SK-N-SH (cell line): ENCODE results near the gene SLC35F1. TPM values are rescaled to one million over a fixed set of nuclear protein-coding genes. Genes with fewer than 3 reads are reported as not detected.

Experiments
- CTCF ChIA-PET: fragments of 300-600, 350-600 bp; formaldehyde crosslinking; extraction: SDS; loops from one replicate; lab custom pipeline; 2021; lab: Yijun Ruan, JAX
- POLR2A ChIA-PET: fragments of 350-600 bp; sonication (Branson Sonifier 250); formaldehyde crosslinking; extraction: SDS; loops from one replicate; lab custom pipeline; 2020; ENCODE audit warnings: antibody characterized with exemption, inconsistent platforms; lab: Yijun Ruan, JAX
- DNase-seq: peaks from one replicate; pipeline ENCODE4 v3.0.0; 2012
- H2AFZ ChIP-seq: fragments of 200-600 bp; sonication (generic); 2 replicates; pipeline ENCODE4 v1.8.1; 2016; ENCODE audit warnings: antibody characterized with exemption, mild to moderate bottlenecking, low read depth
- H3F3A ChIP-seq: fragments of 200-600 bp; sonication (generic); replicated peaks from 2 replicates; pipeline ENCODE3; 2016; ENCODE audit warnings: antibody characterized with exemption, mild to moderate bottlenecking; ENCODE audit not compliant: insufficient read depth
- H3K27ac ChIP-seq, 2 experiments: fragments of 200-500 bp in 1 of 2; fragments of 200-600 bp in 1 of 2; sonication (Bioruptor generic) in 1 of 2; sonication (generic), shearing (Covaris generic) in 1 of 2; 2 replicates each; pipeline versions ENCODE4 v1.5.1 to v1.6.1; 2014 to 2016; ENCODE audit warnings: low read depth in 2 of 2, inconsistent platforms in 1 of 2, low read length in 1 of 2, mild to moderate bottlenecking in 1 of 2, mixed read lengths in 1 of 2
- H3K27me3 ChIP-seq: fragments of 200-600 bp; sonication (generic), shearing (Covaris generic); 2 replicates; pipeline ENCODE4 v1.6.1; 2016; ENCODE audit warnings: mixed run types; ENCODE audit not compliant: insufficient read depth
- H3K36me3 ChIP-seq, 2 experiments: fragments of 200-500 bp in 1 of 2; fragments of 200-600 bp in 1 of 2; sonication (Bioruptor generic) in 1 of 2; sonication (generic) in 1 of 2; replicated peaks in 1 of 2; 2 replicates each; pipeline versions ENCODE3 to v1.5.1; 2014 to 2016; ENCODE audit warnings: low read length in 1 of 2, mild to moderate bottlenecking in 1 of 2; ENCODE audit not compliant: insufficient read depth in 2 of 2, control insufficient read depth in 1 of 2
- H3K4me1 ChIP-seq, 2 experiments: fragments of 200-500 bp in 1 of 2; fragments of 200-600 bp in 1 of 2; sonication (Bioruptor generic) in 1 of 2; sonication (generic), shearing (Covaris generic) in 1 of 2; 2 replicates each; pipeline versions ENCODE4 v1.5.1 to v1.6.1; 2014 to 2016; ENCODE audit warnings: low read depth in 1 of 2, low read length in 1 of 2, mixed run types in 1 of 2; ENCODE audit not compliant: insufficient read depth in 2 of 2, control insufficient read depth in 1 of 2
- H3K4me2 ChIP-seq: fragments of 200-600 bp; sonication (generic), shearing (Covaris generic); 2 replicates; pipeline ENCODE4 v1.6.1; 2017; ENCODE audit warnings: mixed run types
- H3K4me3 ChIP-seq, 2 experiments: fragments of 200-500 bp in 1 of 2; fragments of 200-600 bp in 1 of 2; sonication (Bioruptor generic) in 1 of 2; sonication (generic), shearing (Covaris generic) in 1 of 2; 2 replicates each; pipeline versions ENCODE4 v1.5.1 to v1.8.1; 2014 to 2016; ENCODE audit warnings: low read depth in 2 of 2, inconsistent platforms in 1 of 2, low read length in 1 of 2, mild to moderate bottlenecking in 1 of 2, mixed read lengths in 1 of 2, moderate library complexity in 1 of 2
- H3K79me2 ChIP-seq: fragments of 200-600 bp; sonication (generic); 2 replicates; pipeline ENCODE4 v1.8.1; 2017; ENCODE audit warnings: mild to moderate bottlenecking; ENCODE audit not compliant: insufficient read depth
- H3K9ac ChIP-seq: fragments of 200-600 bp; sonication (generic); 2 replicates; pipeline ENCODE4 v1.6.1; 2017; ENCODE audit warnings: mixed run types
- H3K9me2 ChIP-seq: fragments of 200-600 bp; sonication (generic); 2 replicates; pipeline ENCODE4 v1.6.1; 2017; ENCODE audit warnings: mixed run types
- H3K9me3 ChIP-seq: fragments of 200-600 bp; sonication (generic); 2 replicates; pipeline ENCODE4 v1.6.1; 2017; ENCODE audit warnings: mixed run types, mild to moderate bottlenecking, moderate library complexity
- H4K20me1 ChIP-seq: fragments of 200-600 bp; sonication (generic); 2 replicates; pipeline ENCODE4 v1.6.1; 2017; ENCODE audit warnings: mild to moderate bottlenecking, mixed run types; ENCODE audit not compliant: insufficient read depth
- CHD2 ChIP-seq: fragments of 150-350 bp; IDR thresholded peaks from 2 replicates; pipeline ENCODE4 v1.6.1; 2018; ENCODE audit warnings: low read length; ENCODE audit not compliant: partially characterized antibody
- ELF1 ChIP-seq: IDR thresholded peaks from 2 replicates; pipeline ENCODE4 v1.4.0; 2012
- EZH2phosphoT487 ChIP-seq: fragments of 200-600 bp; sonication (generic); IDR thresholded peaks from 2 replicates; pipeline ENCODE4 v1.6.1; 2017; ENCODE audit warnings: low read depth, mixed run types, mild to moderate bottlenecking, antibody characterized with exemption, moderate library complexity, borderline replicate concordance
- GABPA ChIP-seq: IDR thresholded peaks from 2 replicates; pipeline ENCODE4 v1.4.0; 2012; ENCODE audit warnings: low read depth, mild to moderate bottlenecking
- JUND ChIP-seq: IDR thresholded peaks from 2 replicates; pipeline ENCODE4 v1.4.0; 2012
- MXI1 ChIP-seq: IDR thresholded peaks from 2 replicates; pipeline ENCODE4 v1.6.1; 2012; ENCODE audit warnings: mild to moderate bottlenecking, low read depth, low read length, improper control_type of control experiment
- NRF1 ChIP-seq: IDR thresholded peaks from 2 replicates; pipeline ENCODE4 v1.6.1; 2012; ENCODE audit warnings: low read depth, mild to moderate bottlenecking, low read length
- POLR2AphosphoS5 ChIP-seq: IDR thresholded peaks from 2 replicates; pipeline ENCODE4 v1.6.1; 2012; ENCODE audit warnings: low read depth, low read length
- REST ChIP-seq: IDR thresholded peaks from 2 replicates; pipeline ENCODE4 v1.6.1; 2012; ENCODE audit warnings: mild to moderate bottlenecking, low read depth, low read length, moderate library complexity
- RFX5 ChIP-seq: IDR thresholded peaks from 2 replicates; pipeline ENCODE4 v1.6.1; 2012; ENCODE audit warnings: mild to moderate bottlenecking, improper control_type of control experiment, low read length
- SIN3A ChIP-seq: IDR thresholded peaks from 2 replicates; pipeline ENCODE4 v1.6.1; 2012; ENCODE audit warnings: low read depth, mild to moderate bottlenecking, low read length, moderate library complexity, borderline replicate concordance
- SMC3 ChIP-seq: IDR thresholded peaks from 2 replicates; pipeline ENCODE4 v1.6.1; 2012; ENCODE audit warnings: low read depth, low read length, improper control_type of control experiment
- TAF1 ChIP-seq: IDR thresholded peaks from 2 replicates; pipeline ENCODE4 v1.6.1; 2012; ENCODE audit warnings: low read depth, mild to moderate bottlenecking, low read length, moderate library complexity, borderline replicate concordance
- TCF12 ChIP-seq: IDR thresholded peaks from 2 replicates; pipeline ENCODE4 v1.4.0; 2012
- ZBTB33 ChIP-seq: IDR thresholded peaks from 2 replicates; pipeline ENCODE4 v1.4.0; 2012; ENCODE audit warnings: low read depth, borderline replicate concordance
- WGBS: methylation state at CpG from one replicate; pipeline ENCODE4 v1.1.6; 2017; ENCODE audit warnings: low lambda C conversion rate; 5-methylcytosine and 5-hydroxymethylcytosine counted together
- polyA plus RNA-seq, 3 experiments: library from polyadenylated mRNA; depleted of rRNA; stranded (reverse); fragments of >200 nt; gene quantifications; 2 replicates each; pipeline ENCODE4 v1.2.3, GENCODE V29; 2012
- TF ChIP-seq, protein P1 (sequence below): IDR thresholded peaks from 2 replicates; pipeline ENCODE4 v1.4.0; 2012; ENCODE audit warnings: low read depth
- TF ChIP-seq, protein P2 (sequence below): IDR thresholded peaks from 2 replicates; pipeline ENCODE4; 2012

SLC35F1 gene
- polyA plus RNA-seq, 1 of the 3 experiments (the other 2 are of a cell fraction): under 0.01 TPM

DNA sequence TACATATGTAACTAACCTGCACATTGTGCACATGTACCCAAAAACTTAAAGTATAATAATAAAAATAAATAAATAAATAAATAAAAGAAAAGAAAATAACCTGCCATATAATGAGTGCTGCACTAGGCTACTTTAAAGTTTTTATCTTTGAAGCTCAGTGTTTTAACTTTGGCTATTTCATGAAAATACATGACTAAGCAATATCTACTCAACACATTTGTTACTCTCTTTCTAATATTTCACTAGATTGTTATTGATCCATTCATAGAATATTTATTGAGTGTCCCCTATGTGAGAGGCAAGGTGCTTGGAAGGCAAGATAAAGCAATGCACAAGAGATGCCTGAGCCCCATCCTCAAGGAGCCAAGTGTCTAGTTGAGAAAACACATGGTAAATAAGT is 221.7 kb downstream of the SLC35F1 start:
- Histone ChIP-seq H4K20me1 (no peaks in the 10 kb centered on the region), H3K36me3 (no peaks in the 10 kb centered on the region), H3K9ac (no peak overlapping the region), H3K79me2 (no peaks in the 10 kb centered on the region), H3K27ac (no peak overlapping the region), H3F3A (no peaks in the 10 kb centered on the region), H3K9me3 (no peaks in the 10 kb centered on the region), H2AFZ (no peak overlapping the region), H3K4me2 (no peak overlapping the region), H3K4me3 (no peak overlapping the region), H3K9me2 (no peaks in the 10 kb centered on the region), H3K4me1 (no peaks in the 10 kb centered on the region)
- CTCF ChIA-PET: no interaction called here
- POLR2A ChIA-PET: no interaction called here
- DNase-seq: no peak
- TF ChIP-seq TAF1 (no peak), CHD2 (no peak), SIN3A (no peak), REST (no peak)
- TF ChIP-seq, all 33 proteins: peak for 0
- no peaks in the 10 kb centered on the region for H3K27me3 ChIP-seq

- Histone ChIP-seq H3F3A (no peaks in the 10 kb centered on the region), H3K27ac (no peak overlapping the region)
- POLR2A ChIA-PET: no interaction called here
Measured at GRCh38 chr6:118134206-118134605, 227.1 kb downstream of the SLC35F1 start.

More at GRCh38 chr6:118134206-118134605, 227.1 kb downstream of the SLC35F1 start:
- H3K9ac ChIP-seq: no peak overlapping the region
- no peaks in the 10 kb centered on the region for H3K79me2 ChIP-seq
- no peaks in the 10 kb centered on the region for H4K20me1 ChIP-seq
- DNase-seq: no peak
- H3K36me3 ChIP-seq: no peaks in the 10 kb centered on the region
- H2AFZ ChIP-seq: no peak overlapping the region
- no peaks in the 10 kb centered on the region for H3K27me3 ChIP-seq
- WGBS: 34% methylated on average over 2 of the region's 2 CpGs
- CTCF ChIA-PET: no interaction called here
- no peaks in the 10 kb centered on the region for H3K4me1 ChIP-seq
- H3K9me2 ChIP-seq: no peaks in the 10 kb centered on the region
- H3K4me2 ChIP-seq: no peak overlapping the region
- TF ChIP-seq REST: no peak
- TF ChIP-seq EZH2phosphoT487: no peak
- no peak for TF ChIP-seq SIN3A
- TF ChIP-seq RFX5: no peak
- no peak for TF ChIP-seq SMC3
- no peak for TF ChIP-seq CHD2
- TF ChIP-seq, protein P1, sequence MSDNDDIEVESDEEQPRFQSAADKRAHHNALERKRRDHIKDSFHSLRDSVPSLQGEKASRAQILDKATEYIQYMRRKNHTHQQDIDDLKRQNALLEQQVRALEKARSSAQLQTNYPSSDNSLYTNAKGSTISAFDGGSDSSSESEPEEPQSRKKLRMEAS: no peak
- no peak for TF ChIP-seq MXI1
- no peak for TF ChIP-seq ELF1
- no peak for TF ChIP-seq GABPA
- TF ChIP-seq JUND: no peak
- TF ChIP-seq NRF1: no peak
- TF ChIP-seq POLR2AphosphoS5: no peak
- no peak for TF ChIP-seq TAF1
- TF ChIP-seq TCF12: no peak
- no peak for TF ChIP-seq ZBTB33
- TF ChIP-seq, protein P2, sequence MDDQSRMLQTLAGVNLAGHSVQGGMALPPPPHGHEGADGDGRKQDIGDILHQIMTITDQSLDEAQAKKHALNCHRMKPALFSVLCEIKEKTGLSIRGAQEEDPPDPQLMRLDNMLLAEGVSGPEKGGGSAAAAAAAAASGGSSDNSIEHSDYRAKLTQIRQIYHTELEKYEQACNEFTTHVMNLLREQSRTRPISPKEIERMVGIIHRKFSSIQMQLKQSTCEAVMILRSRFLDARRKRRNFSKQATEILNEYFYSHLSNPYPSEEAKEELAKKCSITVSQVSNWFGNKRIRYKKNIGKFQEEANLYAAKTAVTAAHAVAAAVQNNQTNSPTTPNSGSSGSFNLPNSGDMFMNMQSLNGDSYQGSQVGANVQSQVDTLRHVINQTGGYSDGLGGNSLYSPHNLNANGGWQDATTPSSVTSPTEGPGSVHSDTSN: no peak
- H3K9me3 ChIP-seq: no peaks in the 10 kb centered on the region
- H3K4me3 ChIP-seq: no peak overlapping the region
